Measurements from ENCODE around the gene EVI5. TPM values are rescaled to one million over a fixed set of nuclear protein-coding genes. Genes with fewer than 3 reads are reported as not detected.

The EVI5 gene
- 34.4 TPM for total RNA-seq

- DNase-seq = peak; percentile 98
Observed at GRCh38 chr1:92784639-92785500, at the start of gene EVI5. EVI5 (minus strand) TSS chr1:92785108; CDS start chr1:92736546, 48,562 bp downstream.

GRCh38 chr1:92834617-92835016 lies 49.7 kb upstream of the EVI5 start:
- no peak for DNase-seq

GRCh38 chr1:92833840-92834239 lies 48.9 kb upstream of the EVI5 start:
- no peak for DNase-seq

GRCh38 chr1:92832537-92833114 lies 47.7 kb upstream of the EVI5 start:
- DNase-seq = no peak

GRCh38 chr1:92831762-92832536 lies 47.0 kb upstream of the EVI5 start, which contains the start of gene RPL5:
RPL5 (plus strand) TSS chr1:92832040; CDS start chr1:92832115, 75 bp downstream.
- peak; percentile 99 for DNase-seq

GRCh38 chr1:92831368-92831761 lies 46.5 kb upstream of the EVI5 start:
- no peak for DNase-seq

GRCh38 chr1:92826792-92827191 lies 41.9 kb upstream of the EVI5 start:
- no peak for DNase-seq

GRCh38 chr1:92822879-92823278 lies 38.0 kb upstream of the EVI5 start:
- DNase-seq = no peak

GRCh38 chr1:92820551-92820950 lies 35.6 kb upstream of the EVI5 start:
- no peak for DNase-seq

- no peak for DNase-seq
Observed at GRCh38 chr1:92820024-92820423, 35.1 kb upstream of the EVI5 start.

GRCh38 chr1:92817986-92818764 lies 33.3 kb upstream of the EVI5 start:
- DNase-seq = no peak

GRCh38 chr1:92817137-92817697 lies 32.3 kb upstream of the EVI5 start:
- no peak for DNase-seq

GRCh38 chr1:92816732-92817131 lies 31.8 kb upstream of the EVI5 start:
- DNase-seq = no peak

GRCh38 chr1:92808381-92808780 lies 23.5 kb upstream of the EVI5 start:
- DNase-seq = no peak

GRCh38 chr1:92805216-92805615 lies 20.3 kb upstream of the EVI5 start:
- no peak for DNase-seq

GRCh38 chr1:92804721-92805201 lies 19.9 kb upstream of the EVI5 start:
- DNase-seq = peak; percentile 37

- DNase-seq = no peak
Observed at GRCh38 chr1:92803140-92803887, 18.4 kb upstream of the EVI5 start.

GRCh38 chr1:92797961-92798360 lies 13.1 kb upstream of the EVI5 start:
- no peak for DNase-seq

- DNase-seq = no peak
Observed at GRCh38 chr1:92797297-92797696, 12.4 kb upstream of the EVI5 start.

GRCh38 chr1:92795166-92795565 lies 10.3 kb upstream of the EVI5 start:
- peak; percentile 17 for DNase-seq

- no peak for DNase-seq
Observed at GRCh38 chr1:92792340-92792782, 7.5 kb upstream of the EVI5 start.
